NCI-H1417 treated with DMSO at 0.1 percent for 48 hours (cell line): ENCODE measurements around the gene HEATR9.
A peak's percentile ranks its signal among the peaks of the same experiment; 100 is the strongest.

Experiments used
- DNase-seq: peaks from one replicate; lab custom pipeline; 2025; lab: John Stamatoyannopoulos, UW

HEATR9 gene

DNA sequence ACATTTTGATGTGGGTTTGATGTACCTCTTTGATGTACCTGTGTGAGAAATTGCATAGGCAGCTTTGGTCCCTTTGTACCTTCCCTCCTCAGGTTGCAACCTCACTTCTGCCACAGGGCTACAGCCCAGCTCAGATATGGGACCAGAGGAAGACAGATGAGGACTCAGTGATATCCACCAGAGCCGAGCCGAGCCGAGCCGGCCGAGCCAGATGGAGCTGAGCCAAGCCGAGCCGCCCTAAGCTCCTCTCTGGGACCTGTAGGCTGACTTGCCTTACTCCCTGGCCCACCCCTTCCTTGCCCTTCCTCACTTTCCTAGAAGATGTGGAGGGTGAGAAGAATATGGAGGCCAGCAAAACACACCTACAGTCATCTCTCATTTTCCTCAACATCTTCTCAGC is 3.8 kb downstream of the HEATR9 start:
- DNase-seq: no peak

DNA sequence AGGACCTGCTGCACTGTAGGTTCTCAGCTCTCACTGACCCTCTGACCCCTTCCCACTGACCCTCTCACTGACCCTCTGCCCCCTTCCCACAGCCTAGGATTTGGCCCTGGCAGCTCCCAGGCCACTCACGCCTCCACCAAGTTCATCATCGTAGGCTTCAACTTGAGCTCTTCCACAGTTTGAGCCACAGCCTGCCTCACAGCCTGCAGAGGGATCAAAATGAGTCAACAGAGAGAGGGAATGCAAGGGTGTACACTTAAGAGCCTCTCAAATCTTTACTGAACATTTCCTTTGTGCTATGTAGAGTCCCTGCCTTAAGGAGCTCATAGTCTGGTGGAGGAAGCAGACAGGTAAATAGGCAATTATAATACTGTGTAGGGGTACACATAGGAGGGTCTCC is 12.1 kb downstream of the HEATR9 start:
- no peak for DNase-seq

DNA sequence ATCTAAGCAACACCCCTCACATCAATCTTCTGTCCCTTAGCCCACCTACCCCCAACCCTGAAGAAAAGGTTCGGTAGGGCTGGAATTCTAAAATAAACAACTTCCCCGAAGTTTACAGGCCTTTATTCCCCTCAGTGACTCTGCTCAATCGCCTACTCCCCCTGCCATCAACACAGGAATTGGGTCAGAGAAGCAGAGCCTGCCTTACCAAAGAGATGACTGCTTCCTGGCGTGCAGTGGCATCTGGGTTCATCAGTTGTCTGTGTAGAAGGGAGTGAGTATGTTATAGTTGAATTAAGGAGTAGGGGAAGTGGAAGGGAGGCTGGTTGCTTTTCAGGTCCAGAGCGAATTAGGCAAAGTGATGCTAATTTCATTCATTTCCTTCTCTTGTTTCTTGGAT is 12.7 kb downstream of the HEATR9 start:
- no peak for DNase-seq

DNA sequence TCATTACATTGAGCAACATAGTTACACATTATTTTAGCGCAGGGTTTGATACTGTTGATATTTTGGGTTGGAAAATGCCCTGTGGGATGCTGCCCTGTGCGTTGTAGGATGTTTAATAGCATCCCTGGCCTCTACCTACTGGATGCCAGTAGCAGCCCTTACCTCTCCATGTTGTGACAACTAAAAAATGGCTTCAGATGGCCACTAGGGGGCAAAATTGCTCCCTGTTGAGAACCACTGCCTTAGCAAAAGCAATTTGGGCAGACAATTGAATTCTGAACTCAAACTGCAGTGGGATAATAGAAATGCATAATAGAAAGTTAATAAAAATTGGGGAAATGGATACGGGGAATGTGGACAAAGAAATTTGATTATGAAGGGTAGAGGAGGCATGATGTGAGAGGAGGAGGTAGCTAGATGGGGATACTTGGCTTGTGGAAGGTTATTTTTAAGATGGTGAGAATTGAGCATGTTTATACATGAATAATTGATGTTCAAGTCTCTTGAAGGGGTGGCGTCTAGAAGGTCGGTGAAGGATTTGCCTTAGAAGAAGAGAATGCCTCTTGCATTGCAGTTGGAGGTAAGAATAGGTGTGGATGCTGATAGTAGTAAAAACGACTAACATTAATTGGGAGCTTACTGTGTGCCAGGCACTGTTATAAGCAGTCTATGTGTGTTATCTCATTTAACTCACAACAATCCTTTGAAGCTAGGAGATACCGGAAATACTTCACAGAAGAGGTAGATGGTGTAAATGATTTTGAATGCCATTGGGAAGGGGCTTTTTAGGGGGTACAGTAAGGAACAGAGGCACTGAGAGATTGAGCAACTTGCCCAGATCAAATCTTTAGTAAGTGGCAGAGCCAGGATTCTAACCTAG is 19.0 kb downstream of the HEATR9 start:
- DNase-seq: no peak

DNA sequence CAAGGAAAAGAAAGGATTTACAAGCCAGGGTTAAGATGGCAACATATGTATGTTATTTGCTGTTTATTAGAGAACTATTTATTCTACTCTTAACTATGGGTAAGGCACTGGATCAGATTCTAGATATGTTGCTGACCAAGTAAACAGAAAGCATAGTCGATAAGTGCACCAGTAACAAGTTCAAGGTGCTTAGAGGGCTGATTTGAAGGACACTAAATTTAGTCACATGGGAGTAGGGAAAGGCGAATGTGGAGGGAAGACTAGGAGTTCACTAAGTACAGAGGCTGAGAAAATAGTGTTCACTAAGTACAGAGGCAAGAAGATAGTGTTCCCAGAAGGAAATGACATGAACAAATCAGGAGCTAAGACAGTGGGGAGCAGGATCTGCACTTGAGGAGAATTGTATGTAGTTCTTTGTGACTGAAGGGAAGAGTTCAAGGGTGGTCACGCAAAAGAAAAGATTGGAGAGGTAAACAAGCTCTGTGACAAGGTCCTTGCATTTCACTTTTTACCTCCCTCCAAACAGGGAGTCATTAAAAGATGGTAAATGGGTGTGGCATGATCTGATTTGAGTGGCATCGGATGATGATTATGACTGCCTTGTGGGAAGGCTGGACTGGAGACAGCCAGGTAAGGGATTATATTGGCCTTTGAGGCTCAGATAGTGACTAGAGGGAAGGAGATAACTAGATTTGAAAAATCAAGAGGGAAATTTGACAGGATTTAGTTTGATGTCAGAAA is 20.9 kb downstream of the HEATR9 start:
- DNase-seq: no peak

DNA sequence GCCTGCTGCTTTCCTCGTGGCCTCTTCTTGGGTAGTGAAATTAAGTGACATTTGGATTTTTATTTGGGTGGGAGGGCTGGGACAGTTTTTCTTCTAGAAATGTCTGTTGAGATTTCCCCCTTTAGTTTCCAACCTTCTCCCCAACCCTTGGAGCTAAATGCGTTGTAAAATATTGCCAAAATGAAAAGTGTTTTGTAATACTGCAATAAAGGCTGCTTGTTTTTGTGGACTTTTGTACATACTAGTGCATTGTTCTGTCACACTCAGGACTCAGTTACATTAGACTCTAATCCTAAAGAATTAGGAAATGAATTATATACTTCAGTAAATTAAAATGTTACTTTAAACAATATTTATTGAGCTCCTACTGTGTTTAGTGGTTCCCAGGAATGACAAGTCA is 21.7 kb downstream of the HEATR9 start:
- no peak for DNase-seq

DNA sequence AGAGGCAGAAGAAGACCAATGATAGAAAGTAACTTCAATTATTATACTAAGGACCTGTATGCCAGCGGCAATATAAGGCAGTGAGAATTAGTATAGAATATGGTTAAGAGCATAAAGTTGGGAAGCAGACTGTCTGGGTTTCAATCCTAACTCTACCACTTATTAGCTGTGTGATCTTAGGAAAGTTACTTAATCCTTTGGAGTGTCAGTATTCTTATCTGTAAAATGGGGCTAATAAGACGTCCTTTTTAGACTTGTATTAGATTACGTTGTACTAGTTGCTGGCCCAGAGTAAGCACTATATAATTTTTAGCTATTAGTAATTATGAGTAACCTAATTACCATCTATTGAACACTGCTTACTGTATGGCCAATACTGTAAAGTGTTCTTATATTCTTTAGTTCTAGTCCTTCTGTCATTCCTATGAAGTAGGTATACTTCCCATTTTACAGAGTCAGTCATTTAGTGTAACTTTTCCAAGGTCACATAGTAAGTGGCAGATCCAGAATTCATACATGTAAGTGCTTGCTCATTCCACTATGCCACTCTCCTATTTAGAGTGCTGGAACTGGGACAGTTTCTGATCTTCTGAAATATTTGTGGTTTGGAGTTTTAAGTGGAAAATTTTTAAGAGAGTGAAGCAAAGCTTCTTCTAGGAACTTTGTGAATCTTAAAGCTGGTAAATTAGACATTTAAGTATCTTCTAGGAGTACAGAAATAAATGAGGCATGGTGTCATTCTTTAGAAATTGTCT is 22.5 kb downstream of the HEATR9 start:
- DNase-seq: no peak

DNA sequence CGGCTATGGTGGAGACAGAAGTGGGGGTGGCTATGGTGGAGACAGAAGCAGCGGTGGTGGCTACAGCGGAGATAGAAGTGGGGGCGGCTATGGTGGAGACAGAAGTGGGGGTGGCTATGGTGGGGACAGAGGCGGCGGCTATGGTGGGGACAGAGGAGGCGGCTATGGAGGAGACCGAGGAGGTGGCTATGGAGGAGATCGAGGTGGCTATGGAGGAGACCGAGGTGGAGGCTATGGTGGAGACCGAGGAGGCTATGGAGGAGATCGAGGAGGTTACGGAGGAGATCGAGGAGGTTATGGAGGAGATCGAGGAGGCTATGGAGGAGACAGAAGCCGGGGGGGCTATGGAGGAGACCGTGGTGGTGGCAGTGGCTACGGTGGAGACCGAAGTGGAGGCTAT is 24.1 kb downstream of the HEATR9 start:
- no peak for DNase-seq

DNA sequence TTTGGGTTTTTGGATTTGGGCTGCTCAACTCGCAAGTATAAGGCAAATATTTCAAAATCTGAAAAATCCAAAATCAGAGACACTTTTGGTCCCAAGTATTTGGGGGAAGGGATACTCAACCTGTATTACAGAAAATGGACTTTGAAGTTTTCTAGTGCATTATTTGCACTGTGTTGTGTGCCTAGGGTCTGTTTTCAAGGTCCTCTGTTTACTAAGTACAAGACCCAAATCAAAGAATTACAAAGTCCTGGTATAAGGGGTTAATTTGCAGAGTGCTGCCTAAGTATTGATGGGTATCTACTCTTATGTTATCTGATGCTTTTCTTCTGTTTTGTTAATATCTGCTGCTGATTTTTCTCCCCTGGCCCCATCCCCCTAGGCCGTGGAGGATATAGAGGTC is 25.0 kb downstream of the HEATR9 start:
- no peak for DNase-seq

DNA sequence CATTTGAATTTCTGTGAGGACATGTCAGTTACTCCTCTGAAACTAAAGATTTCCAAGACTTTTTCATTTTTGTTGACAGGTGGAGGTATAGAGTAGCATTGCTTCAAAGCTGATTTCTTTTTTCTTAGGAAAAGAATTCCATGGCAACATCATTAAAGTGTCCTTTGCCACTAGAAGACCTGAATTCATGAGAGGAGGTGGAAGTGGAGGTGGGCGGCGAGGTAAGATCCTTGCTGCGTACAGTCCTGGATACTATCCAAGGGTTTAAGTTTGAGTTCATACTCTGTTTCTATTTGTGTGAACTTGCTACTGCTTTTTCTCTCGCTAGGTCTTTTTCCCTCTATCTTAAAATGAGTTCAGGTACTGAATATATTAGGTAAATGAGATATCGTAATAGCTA is 26.5 kb downstream of the HEATR9 start:
- DNase-seq: no peak

DNA sequence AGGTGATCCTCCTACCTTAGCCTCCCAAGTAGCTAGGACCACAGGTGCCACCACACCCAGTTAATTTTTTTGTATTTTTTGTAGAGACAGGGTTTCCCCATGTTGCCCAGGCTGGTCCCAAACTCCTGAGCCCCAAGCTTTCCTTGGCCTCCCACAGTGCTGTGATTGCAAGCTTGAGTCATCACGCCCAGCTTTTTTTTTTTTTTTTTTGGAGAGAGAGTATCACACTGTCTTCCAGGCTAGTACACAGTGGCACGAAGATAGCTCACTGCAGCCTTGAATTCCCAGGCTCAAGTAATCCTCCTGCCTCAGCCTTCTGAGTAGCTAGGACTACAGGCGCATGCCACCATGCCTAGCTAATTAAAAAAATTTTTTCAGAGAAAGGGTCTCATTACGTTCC is 27.2 kb downstream of the HEATR9 start:
- no peak for DNase-seq

DNA sequence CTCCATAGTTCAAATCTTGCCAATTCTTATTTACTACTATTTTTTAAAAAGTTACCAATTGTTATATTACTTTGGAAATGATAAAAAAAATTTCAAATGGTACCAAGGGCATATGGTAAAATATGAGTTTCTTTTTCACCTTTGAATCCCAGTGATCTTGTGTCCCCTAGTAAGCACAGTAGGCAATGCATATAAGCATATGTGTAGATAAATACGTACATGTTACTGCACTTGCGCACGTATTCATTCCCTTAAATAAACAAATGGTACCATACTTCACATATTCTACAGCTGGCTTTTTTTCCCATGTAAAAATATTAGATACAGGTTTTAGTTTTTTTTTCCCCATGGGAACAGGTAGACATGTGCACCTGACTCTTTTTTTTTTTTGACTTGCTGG is 27.6 kb downstream of the HEATR9 start:
- DNase-seq: no peak

DNA sequence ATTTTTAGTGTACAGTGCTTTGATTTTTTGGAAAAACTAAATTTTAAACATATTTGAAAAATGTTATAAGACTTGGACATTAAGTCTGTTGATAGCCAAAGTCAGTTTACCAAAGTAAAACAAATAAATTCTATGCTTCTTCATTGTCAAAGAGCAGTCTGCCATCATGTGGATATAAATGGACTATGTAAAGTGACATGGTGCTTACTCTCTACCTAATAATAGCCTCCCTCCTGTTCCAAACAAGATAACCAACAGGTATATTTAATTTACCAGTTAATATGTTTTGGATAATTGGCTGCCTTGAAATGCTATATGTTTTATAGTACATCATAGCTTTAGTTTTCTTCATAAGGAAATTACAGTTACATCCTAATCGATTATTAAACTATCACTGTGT is 43.5 kb downstream of the HEATR9 start:
- DNase-seq: no peak

DNA sequence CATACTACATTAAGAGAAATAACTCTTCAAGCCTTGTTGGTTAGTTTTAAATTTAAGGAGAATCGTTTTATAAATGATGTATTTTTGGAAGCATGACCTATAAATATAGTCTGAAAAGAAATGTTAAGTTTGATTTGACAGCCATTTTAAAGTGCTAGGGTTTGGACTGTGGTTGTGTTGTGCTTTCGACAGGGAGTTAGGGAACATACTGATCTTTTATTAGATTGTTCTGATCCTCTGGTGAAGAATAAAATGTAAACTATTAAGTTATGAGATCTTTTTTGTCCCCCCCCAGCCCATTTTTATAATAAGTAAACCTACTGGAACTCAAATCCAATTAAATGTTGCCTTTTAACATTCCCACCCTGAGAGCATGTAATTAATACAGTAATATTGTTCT is 47.4 kb downstream of the HEATR9 start:
- DNase-seq: no peak

DNA sequence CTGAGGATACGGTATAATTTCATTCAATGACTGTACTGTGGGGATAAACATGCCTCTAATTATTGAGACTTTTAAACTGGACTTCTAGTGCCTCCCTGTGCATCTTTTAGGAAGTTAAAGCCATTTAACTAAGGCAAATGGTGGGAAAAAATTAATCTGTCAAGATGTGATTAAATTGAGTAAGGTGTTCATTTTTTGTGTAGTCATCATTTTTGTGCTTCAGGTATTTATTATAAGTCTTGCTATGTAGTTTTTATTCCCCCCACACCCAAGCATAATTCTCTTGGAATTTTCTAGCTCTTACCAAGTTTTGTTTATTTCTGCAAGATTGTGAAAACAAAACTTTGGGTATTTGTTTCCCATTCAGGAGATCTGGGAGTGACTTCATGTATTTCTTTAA is 49.2 kb downstream of the HEATR9 start:
- DNase-seq: no peak

DNA sequence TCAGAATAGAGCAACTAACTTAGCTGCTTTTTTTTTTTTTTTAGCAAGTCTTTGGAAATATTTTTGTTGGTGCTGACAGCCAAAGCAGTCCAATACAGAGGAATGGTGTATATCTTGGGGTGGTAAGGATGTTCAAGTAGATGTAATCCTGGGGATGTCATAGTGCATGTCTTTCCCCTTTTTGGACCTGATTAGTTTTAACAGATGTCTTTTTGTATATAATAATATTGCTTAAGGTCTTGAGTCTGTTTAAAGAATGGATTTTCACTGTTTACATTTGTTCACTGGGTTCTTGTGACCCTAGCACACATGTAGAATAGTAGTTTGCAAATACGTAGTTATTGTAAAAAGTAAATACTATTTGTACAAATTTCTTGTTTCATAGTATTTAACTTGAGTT is 51.5 kb downstream of the HEATR9 start:
- DNase-seq: no peak

DNA sequence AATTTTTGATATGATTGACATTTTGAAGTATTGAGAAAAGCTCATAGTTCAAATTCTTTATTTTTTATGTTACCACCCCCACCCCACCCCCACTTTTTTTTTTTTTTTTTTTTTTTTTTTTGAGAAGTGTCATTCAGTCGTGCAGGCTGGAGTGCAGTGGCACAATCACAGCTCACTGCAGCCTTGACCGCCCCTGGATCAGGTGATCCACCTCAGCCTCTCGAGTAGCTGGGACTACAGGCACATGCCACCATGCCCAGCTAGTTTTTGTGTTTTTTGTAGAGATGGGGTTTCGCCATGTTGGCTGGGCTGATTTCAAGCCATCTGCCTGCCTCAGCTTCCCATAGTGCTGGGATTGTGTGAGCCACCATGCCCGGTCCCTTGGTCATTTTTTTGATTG is 52.0 kb downstream of the HEATR9 start:
- no peak for DNase-seq

DNA sequence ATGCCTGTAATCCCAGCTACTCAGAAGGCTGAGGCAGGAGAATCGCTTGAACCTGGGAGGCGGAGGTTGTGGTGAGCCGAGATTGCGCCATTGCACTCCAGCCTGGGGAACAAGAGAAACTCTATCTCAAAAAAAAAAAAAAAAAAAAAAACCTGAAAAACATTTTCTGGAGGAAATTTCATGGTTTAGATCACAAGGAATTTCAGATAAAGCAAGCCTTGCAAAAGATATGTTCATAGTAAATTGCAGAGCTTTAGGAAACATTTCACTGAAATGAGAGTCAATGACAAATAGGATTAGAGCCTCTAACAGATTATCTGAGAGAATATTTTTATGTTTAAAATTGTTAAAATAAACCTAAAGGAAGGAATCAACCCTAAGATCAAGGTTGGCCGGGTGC is 56.2 kb downstream of the HEATR9 start:
- no peak for DNase-seq

DNA sequence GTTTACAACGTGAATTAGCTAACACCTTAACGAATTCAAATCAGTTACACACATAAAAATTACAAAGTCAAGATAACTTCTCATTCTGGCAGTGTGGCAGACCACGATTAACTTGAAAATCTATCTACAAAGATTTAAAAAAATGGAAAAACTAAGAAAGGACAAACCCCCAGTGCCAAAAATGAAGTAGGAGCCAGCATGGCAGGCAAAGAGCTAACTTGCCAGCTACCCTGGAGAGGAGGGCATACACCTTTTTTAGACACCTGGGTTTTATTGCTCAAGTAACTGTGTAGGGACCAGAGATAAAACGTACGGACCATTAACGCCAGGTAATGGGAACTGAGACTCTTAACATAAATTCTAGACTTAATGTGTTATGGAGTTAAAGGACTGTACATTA is 56.9 kb downstream of the HEATR9 start:
- no peak for DNase-seq

DNA sequence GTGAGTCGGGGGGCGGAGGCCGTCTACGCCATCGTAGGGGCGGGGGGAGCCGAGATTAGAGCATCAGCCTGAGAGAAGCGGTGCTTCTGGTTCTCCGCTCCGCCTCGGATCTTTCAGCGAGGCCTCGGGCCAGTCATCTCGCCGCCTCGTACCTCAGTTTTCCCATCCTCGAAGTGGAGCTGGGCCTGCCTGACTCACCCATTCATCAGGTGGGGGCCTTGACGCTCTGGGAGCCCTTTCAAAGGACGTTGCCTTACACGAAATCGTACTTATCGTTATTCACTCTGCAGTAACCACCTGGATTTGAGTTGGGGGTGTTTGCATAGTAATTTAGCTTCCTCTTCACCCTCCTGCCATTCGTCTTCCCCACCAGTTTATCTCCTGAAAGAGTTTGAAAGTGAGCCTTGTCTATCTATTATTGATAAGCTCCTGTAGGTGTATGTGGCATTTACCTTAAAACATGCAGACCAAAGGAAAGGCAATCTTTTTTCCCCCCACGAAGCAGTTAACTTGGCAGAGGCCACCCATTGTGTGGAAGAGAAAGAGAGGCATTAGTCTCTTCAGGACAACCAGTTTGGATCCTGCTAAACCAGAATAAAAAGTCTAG is 58.7 kb downstream of the HEATR9 start:
- no peak for DNase-seq

DNA sequence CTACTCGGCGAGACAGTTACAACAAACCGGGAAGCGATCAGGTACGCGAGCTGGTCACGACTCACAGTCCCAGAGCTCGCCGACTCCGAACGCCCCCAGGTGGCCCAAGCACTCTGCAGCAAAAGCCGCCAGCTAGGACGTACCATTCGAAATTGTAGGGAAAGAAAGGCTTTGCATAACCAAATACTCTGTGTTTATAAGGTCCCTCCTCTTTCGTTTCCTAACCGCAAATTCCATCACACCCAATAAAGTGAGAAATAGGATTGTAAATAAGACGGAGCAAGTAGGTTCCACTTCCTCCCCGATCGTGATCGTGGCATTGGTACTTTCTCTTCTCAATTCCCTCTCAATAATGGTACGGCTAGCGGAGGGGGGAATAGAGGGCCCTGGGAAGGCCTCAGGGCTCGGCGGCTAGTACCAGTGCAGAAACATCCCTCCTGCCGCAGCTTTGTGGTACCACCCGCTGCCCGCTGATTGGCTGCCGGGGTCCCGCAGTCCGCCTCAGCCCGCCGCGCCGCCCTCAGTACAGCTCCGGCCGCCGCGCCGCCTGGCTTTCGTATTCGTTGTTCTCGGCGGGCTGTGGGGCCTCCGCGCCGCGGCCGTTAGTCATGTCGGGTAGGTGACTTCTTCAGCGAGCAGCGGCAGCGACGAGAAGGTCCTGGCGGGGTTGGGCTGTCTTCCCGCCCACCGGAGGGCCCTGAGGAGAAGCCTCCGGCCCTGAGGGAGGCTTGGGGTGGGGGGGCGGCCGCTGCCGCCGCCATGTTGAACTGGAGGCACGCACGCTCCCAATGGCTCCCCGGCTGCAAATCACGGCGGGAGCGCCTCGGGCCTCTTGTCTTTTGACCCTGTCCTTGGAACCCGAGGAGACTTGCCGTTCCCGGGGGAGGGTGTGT is 59.5 kb downstream of the HEATR9 start, which contains the start of gene TAF15:
TAF15 (plus strand) TSS at position 523 of the 893 bp plus-strand sequence; CDS start at position 609, 86 bp downstream.
- peak; percentile 96 for DNase-seq
